PC-3 (cell line): ENCODE measurements around the gene PHACTR2. TPM values are rescaled to one million over a fixed set of nuclear protein-coding genes. Genes with fewer than 3 reads are reported as not detected.

ENCODE experiments used
- ATAC-seq: fragments of 200-7000 bp; cut with Tn5 transposase; 2 replicates; pipeline ENCODE4 v1.9.1; 2020; ENCODE audit warnings: mild to moderate bottlenecking, moderate library complexity
- BruUV-seq: library from RNA; stranded (reverse); fragments of 400-500 nt; replicated peaks from 2 replicates; lab custom pipeline; 2021; lab: Mats Ljungman, UMichigan
- CTCF ChIA-PET: fragments of 300-600 bp; sonication (Branson Sonifier 250); formaldehyde crosslinking; loops from one replicate; lab custom pipeline; 2022; ENCODE audit warnings: antibody characterized with exemption; lab: Charles Lee
- POLR2A ChIA-PET: fragments of 300-600 bp; sonication (Branson Sonifier 250); formaldehyde crosslinking; loops from one replicate; lab custom pipeline; 2022; ENCODE audit warnings: antibody characterized with exemption; ENCODE audit not compliant: unreplicated experiment; lab: Charles Lee
- DNase-seq: peaks from one replicate; pipeline ENCODE4 v3.0.0-alpha.2; 2015
- H2AFZ ChIP-seq: fragments of 300-600 bp; sonication (generic); 2 replicates; pipeline ENCODE4 v1.6.0; 2016; ENCODE audit warnings: antibody characterized with exemption, low read length
- H3F3A ChIP-seq: fragments of 300-600 bp; sonication (generic); one replicate; pipeline ENCODE4 v1.6.0; 2017; ENCODE audit warnings: antibody characterized with exemption, low read length, control low read depth, mild to moderate bottlenecking; ENCODE audit not compliant: unreplicated experiment
- H3K27ac ChIP-seq: fragments of 300-600 bp; sonication (generic); 2 replicates; pipeline ENCODE4 v1.5.1; 2016; ENCODE audit warnings: mild to moderate bottlenecking, low read length
- H3K27me3 ChIP-seq: fragments of 300-600 bp; sonication (generic); 2 replicates; pipeline ENCODE4 v1.6.1; 2016; ENCODE audit warnings: low read length, mixed read lengths
- H3K36me3 ChIP-seq: fragments of 300-600 bp; sonication (generic); 2 replicates; pipeline ENCODE4 v1.6.1; 2016; ENCODE audit warnings: low read depth, mixed run types, low read length, mixed read lengths
- H3K4me1 ChIP-seq: fragments of 300-600 bp; sonication (generic); 2 replicates; pipeline ENCODE4 v1.5.1; 2016; ENCODE audit warnings: low read length; ENCODE audit not compliant: insufficient read depth
- H3K4me2 ChIP-seq: fragments of 300-600 bp; sonication (generic); 2 replicates; pipeline ENCODE4 v1.6.0; 2016; ENCODE audit warnings: low read length
- H3K4me3 ChIP-seq: fragments of 300-600 bp; sonication (generic); 2 replicates; pipeline ENCODE4 v1.5.1; 2016; ENCODE audit warnings: mild to moderate bottlenecking, low read length, mixed read lengths
- H3K79me2 ChIP-seq: fragments of 300-600 bp; sonication (generic); 2 replicates; pipeline ENCODE4 v1.6.1; 2017; ENCODE audit warnings: low read length, mixed read lengths
- H3K9ac ChIP-seq: fragments of 300-600 bp; sonication (generic); 2 replicates; pipeline ENCODE4 v1.6.0; 2016; ENCODE audit warnings: mild to moderate bottlenecking, low read length
- H3K9me2 ChIP-seq: fragments of 300-600 bp; sonication (generic); replicated peaks from 2 replicates; pipeline ENCODE4 v1.6.1; 2016; ENCODE audit warnings: mixed run types, low read length, mixed read lengths
- H3K9me3 ChIP-seq: fragments of 300-600 bp; sonication (generic); 2 replicates; pipeline ENCODE4 v1.6.1; 2016; ENCODE audit warnings: low read length, mixed read lengths
- H4K20me1 ChIP-seq: fragments of 300-600 bp; sonication (generic); 2 replicates; pipeline ENCODE4 v1.6.1; 2016; ENCODE audit warnings: low read length, mixed read lengths
- EZH2 ChIP-seq: fragments of 300-600 bp; sonication (generic); IDR thresholded peaks from one replicate; pipeline ENCODE4 v1.6.1; 2017; ENCODE audit warnings: antibody characterized with exemption, mild to moderate bottlenecking, low read length; ENCODE audit not compliant: unreplicated experiment
- EZH2phosphoT487 ChIP-seq: fragments of 300-600 bp; sonication (generic); IDR thresholded peaks from 2 replicates; pipeline ENCODE4 v1.6.1; 2018; ENCODE audit warnings: mild to moderate bottlenecking, antibody characterized with exemption, low read length, borderline replicate concordance
- intact Hi-C: fragments of 100-400 bp; cut with micrococcal nuclease; formaldehyde crosslinking; loops from 2 replicates; pipeline ENCODE4 v1.9.0; 2023
- total RNA-seq: library from RNA; depleted of rRNA; stranded (reverse); fragments of >200 nt; gene quantifications from 2 replicates; pipeline ENCODE4 v1.2.3, GENCODE V29; 2014
- TF ChIP-seq, protein P1 (sequence below): fragments of 300-600 bp; sonication (generic); conservative IDR thresholded peaks from 2 replicates; pipeline ENCODE4 v1.5.1; 2017; ENCODE audit warnings: antibody characterized with exemption, low read depth, mild to moderate bottlenecking, low read length

The PHACTR2 gene
- total RNA-seq, 1 experiment from 2014 or later, result 19.4 TPM

DNA sequence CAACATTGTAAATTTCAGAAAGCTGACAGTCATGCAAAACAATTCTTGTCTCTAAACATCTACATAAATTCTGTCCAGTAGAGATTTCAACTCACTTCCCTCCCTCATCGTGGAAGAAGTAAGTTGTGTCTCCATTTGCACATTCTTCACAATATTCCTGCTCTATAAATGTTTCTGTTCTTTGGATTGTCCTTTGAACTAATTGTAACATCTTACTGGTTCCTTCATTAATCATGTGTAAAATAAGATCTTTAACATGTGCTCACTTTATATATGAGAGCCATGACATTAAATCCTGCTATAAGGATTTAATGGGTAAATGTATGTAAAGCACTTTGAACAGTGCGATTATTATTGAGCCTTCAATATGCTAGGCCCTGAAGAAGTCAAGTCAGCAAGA, 158.4 kb downstream of the PHACTR2 start:
- intact Hi-C loops, result no loop called here
- no peaks in the 10 kb centered on the region for H3K9me3 ChIP-seq
- POLR2A ChIA-PET, result no interaction called here
- no peak overlapping the region for H3K4me3 ChIP-seq
- H3K4me2 ChIP-seq, result no peak overlapping the region
- H3F3A ChIP-seq, result no peaks in the 10 kb centered on the region
- no peak overlapping the region for H3K9ac ChIP-seq
- CTCF ChIA-PET, result no interaction called here
- TF ChIP-seq EZH2, result no peak
- TF ChIP-seq, protein P1, sequence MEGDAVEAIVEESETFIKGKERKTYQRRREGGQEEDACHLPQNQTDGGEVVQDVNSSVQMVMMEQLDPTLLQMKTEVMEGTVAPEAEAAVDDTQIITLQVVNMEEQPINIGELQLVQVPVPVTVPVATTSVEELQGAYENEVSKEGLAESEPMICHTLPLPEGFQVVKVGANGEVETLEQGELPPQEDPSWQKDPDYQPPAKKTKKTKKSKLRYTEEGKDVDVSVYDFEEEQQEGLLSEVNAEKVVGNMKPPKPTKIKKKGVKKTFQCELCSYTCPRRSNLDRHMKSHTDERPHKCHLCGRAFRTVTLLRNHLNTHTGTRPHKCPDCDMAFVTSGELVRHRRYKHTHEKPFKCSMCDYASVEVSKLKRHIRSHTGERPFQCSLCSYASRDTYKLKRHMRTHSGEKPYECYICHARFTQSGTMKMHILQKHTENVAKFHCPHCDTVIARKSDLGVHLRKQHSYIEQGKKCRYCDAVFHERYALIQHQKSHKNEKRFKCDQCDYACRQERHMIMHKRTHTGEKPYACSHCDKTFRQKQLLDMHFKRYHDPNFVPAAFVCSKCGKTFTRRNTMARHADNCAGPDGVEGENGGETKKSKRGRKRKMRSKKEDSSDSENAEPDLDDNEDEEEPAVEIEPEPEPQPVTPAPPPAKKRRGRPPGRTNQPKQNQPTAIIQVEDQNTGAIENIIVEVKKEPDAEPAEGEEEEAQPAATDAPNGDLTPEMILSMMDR, result no peak
- TF ChIP-seq EZH2phosphoT487, result no peak
- no peaks in the 10 kb centered on the region for H3K4me1 ChIP-seq
- BruUV-seq, result no TSS peak
- no peak for DNase-seq
- H3K79me2 ChIP-seq, result no peaks in the 10 kb centered on the region
- no peak for ATAC-seq
- H4K20me1 ChIP-seq, result no peaks in the 10 kb centered on the region
- H3K36me3 ChIP-seq, result no peaks in the 10 kb centered on the region
- no peaks in the 10 kb centered on the region for H3K27me3 ChIP-seq
- no peak overlapping the region for H3K27ac ChIP-seq
- no peak overlapping the region for H2AFZ ChIP-seq
- H3K9me2 ChIP-seq, result no peaks in the 10 kb centered on the region

DNA sequence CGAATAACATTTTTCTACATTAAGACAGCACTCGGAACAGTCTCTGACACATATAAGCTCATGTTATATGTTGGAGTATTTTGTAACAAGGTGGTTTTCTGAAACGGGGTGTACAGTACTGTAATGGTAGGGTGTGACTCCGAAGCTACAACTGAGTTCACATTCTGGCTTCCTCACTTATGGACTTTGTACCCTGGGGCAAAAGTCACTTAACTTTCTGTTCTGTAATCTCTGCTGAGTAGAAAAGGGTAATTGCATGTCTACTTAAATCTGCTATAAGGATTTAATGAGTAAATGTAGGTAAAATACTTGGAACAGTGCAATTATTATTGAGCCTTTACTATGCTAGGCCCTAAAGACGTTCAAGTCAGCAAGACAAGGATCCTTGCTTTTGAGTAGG, 160.6 kb downstream of the PHACTR2 start:
- H2AFZ ChIP-seq, result no peak overlapping the region
- H4K20me1 ChIP-seq, result no peaks in the 10 kb centered on the region
- H3K27me3 ChIP-seq, result no peaks in the 10 kb centered on the region
- H3K4me2 ChIP-seq, result no peak overlapping the region
- DNase-seq, result no peak
- H3K36me3 ChIP-seq, result no peaks in the 10 kb centered on the region
- H3K79me2 ChIP-seq, result peaks cover 3% of the 10 kb centered on the region
- no peaks in the 10 kb centered on the region for H3K9me2 ChIP-seq
- 0 out of 2 replicates have a peak, but pooled peaks cover 4% of the 10 kb centered on the region for H3K4me1 ChIP-seq
- CTCF ChIA-PET, result no interaction called here
- no peak overlapping the region for H3K9ac ChIP-seq
- intact Hi-C loops, result no loop called here
- ATAC-seq, result no peak
- POLR2A ChIA-PET, result no interaction called here
- H3F3A ChIP-seq, result no peaks in the 10 kb centered on the region
- H3K4me3 ChIP-seq, result no peak overlapping the region
- no peak overlapping the region for H3K27ac ChIP-seq
- H3K9me3 ChIP-seq, result no peaks in the 10 kb centered on the region
- no TSS peak for BruUV-seq
- TF ChIP-seq, protein P1, result no peak
- no peak for TF ChIP-seq EZH2
- TF ChIP-seq EZH2phosphoT487, result no peak

DNA sequence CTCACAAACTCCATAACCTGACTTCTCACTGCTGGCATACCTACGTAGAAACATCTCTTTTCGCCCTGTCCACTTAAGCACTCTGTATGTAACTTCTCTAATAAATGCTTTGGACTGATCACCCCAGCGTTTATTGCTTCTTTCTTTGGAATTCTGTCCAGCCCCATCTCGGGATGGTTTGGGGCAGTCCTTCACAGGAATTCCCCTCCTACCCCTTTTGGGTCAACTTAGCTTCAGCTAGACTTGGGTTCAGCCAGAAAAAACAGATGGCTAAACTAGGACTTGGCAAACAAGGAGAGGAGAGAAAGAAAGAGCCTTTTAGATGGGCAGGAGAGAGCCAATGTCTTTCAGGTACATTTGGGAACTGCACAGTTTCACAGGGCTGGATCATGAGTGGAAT, 161.4 kb downstream of the PHACTR2 start:
- Histone ChIP-seq H4K20me1 (no peaks in the 10 kb centered on the region), H3K9me3 (no peaks in the 10 kb centered on the region), H3K4me1 (peaks cover 6% of the 10 kb centered on the region; the same call in 1 of the 2 replicates), H3K27ac (no peak overlapping the region), H3K9me2 (no peaks in the 10 kb centered on the region), H3K4me2 (no peak overlapping the region), H3K9ac (no peak overlapping the region), H3K27me3 (no peaks in the 10 kb centered on the region), H3K4me3 (no peak overlapping the region), H3K36me3 (no peaks in the 10 kb centered on the region), H3K79me2 (peaks cover 11% of the 10 kb centered on the region), H2AFZ (no peak overlapping the region), H3F3A (no peaks in the 10 kb centered on the region)
- intact Hi-C loops, result no loop called here
- CTCF ChIA-PET, result no interaction called here
- ATAC-seq, result no peak
- POLR2A ChIA-PET, result no interaction called here
- TF ChIP-seq, protein P1, result no peak
- TF ChIP-seq EZH2 (no peak), EZH2phosphoT487 (no peak)
- no peak for DNase-seq
- BruUV-seq, result no TSS peak
